Coronary artery (tissue), 2 donors: ENCODE data around the gene LBX2.
"Not testable (repeated sequence)": the region's sequence is repeated elsewhere in the genome, so short reads cannot be mapped to it uniquely, and the experiment has no call there.

Experiments
- DNase-seq: peaks from one replicate; pipeline ENCODE4 v3.0.0-alpha.2; 2017; ENCODE audit warnings: low spot score
- H3K27ac ChIP-seq, 2 donors: fragments of 200-600 bp; sonication (generic); one replicate each; pipeline ENCODE4 v1.5.1; 2016 to 2019
- H3K4me3 ChIP-seq: fragments of 200-600 bp; sonication (generic); 2 replicates; pipeline ENCODE4 v1.5.1; 2016; ENCODE audit warnings: mild to moderate bottlenecking, moderate library complexity
- TF ChIP-seq, protein P1 (sequence below): fragments of 200-600 bp; sonication (generic); IDR thresholded peaks from one replicate; pipeline ENCODE4 v1.5.1; 2019; ENCODE audit warnings: antibody characterized with exemption

LBX2 gene

DNA sequence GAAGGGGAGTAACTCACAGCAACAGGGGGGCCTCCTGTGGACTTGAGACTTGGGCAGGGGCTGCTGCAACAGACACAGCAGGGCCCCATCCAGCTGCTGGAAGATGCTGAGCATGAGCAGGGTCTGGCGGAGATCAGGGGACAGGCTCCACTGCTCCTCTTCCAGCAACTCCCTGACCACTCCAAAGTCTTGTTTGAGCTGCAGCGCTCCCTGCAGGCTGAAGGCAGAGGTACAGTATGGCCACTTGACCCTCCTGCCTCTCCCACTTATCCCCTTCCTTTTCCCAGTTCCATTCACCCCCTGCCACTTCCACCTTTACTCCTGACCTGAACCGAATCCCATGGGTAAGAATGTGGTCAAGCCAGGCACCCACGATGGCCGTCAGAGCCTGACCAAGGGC lies 24.5 kb downstream of the LBX2 start:
- no peak overlapping the region for H3K4me3 ChIP-seq
- no peak overlapping the region for H3K27ac ChIP-seq
- TF ChIP-seq, protein P1, sequence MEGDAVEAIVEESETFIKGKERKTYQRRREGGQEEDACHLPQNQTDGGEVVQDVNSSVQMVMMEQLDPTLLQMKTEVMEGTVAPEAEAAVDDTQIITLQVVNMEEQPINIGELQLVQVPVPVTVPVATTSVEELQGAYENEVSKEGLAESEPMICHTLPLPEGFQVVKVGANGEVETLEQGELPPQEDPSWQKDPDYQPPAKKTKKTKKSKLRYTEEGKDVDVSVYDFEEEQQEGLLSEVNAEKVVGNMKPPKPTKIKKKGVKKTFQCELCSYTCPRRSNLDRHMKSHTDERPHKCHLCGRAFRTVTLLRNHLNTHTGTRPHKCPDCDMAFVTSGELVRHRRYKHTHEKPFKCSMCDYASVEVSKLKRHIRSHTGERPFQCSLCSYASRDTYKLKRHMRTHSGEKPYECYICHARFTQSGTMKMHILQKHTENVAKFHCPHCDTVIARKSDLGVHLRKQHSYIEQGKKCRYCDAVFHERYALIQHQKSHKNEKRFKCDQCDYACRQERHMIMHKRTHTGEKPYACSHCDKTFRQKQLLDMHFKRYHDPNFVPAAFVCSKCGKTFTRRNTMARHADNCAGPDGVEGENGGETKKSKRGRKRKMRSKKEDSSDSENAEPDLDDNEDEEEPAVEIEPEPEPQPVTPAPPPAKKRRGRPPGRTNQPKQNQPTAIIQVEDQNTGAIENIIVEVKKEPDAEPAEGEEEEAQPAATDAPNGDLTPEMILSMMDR, result no peak
- DNase-seq, result no peak

GRCh38 chr2:74474481-74474880 lies 24.9 kb downstream of the LBX2 start:
- DNase-seq, result no peak
- TF ChIP-seq, protein P1, result no peak
- Histone ChIP-seq H3K4me3 (no peak overlapping the region), H3K27ac (no peak overlapping the region)

GRCh38 chr2:74472945-74473258 lies 26.5 kb downstream of the LBX2 start:
- TF ChIP-seq, protein P1, result no peak
- no peak for DNase-seq

DNA sequence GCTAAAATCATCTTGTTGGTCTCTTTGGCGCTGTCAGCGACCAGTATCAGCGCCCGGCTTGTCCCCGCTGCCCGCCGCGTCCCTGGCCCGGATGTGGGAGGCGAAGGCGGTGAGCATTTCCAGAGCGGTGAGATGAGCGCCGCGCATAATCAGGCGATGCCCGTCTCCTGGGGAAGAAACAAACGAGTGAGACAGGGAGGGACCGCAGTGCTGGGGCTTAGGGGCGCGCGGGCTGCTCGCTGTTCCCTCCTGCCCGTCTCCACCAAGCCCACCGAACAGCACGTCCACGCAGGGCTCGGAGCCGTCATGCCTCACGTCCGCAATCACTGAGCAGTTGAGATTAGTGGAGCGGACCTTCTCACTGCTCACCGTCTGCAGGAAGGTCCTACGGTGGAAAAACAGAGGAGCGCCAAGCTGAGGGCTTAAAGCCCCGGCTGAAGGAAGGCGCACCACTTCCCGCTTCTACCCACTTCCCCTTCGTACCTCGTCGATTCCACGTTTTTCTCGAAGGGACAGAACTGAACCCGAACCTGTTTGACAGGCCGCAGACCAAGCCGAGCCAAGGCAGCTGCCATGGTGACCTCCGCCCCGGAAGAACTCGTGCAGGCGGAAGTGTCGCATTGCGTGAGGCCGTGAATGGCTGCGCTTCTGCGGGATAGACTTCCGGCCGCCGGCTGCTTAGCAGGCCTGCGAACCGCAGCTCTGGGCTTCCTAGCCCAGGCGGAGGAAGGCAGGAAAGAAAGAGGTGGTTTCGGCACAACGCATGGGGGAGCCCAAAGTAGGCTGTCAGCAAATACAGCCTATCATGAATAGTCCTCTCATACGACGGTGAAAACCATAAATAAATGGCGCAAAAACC lies 27.1 kb downstream of the LBX2 start, which contains the start of gene MRPL53:
Gene MRPL53, minus strand, starts transcription at position 595 of the 859 bp plus-strand sequence. Its CDS starts 20 bp downstream, at position 575.
- H3K4me3 ChIP-seq, result peak within 1 kb of the TSS; percentile 81
- peak; percentile 95 for DNase-seq
- TF ChIP-seq, protein P1, result no peak
- H3K27ac ChIP-seq, result peak within 1 kb of the TSS; percentile 78 to 92

More at GRCh38 chr2:74472945-74473258, 26.5 kb downstream of the LBX2 start:
- Histone ChIP-seq H3K27ac (peak overlapping the region; percentile 78 to 92), H3K4me3 (peak overlapping the region; percentile 81)

DNA sequence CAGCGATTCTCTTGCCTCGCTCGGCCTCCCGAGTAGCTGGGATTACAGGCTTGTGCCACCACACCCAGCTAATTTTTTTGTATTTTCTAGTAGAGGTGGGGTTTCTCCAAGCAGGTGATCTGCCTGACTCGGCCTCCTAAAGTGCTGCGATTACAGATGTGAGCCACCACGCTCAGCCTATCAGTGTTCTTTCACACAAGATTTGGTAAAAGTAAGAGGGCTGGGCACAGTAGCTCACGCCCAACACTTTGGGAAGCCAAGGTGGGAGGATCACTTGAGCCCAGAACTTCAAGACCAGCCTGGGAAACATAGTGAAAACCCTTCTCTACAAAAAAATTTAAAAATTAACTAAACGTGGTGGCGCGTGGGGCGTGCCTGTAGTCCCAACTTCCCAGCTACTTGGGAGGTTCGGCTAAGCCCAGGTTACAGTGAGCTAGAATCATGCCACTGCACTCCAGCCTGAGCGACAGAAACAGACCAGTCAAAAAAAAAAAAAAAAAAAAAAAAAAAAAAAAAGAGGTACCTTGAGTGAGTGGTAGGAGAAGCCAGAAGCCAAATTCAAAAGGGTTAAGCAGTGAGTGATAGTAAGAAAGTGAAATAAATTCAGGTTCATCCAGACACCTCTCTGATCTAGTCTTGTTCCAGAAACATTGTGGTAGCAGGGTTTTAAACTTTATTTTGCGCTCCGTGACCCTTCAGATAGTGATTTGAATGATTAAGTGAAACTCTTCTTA lies 27.9 kb downstream of the LBX2 start:
- H3K4me3 ChIP-seq, result peak overlapping the region; percentile 81
- peak overlapping the region; percentile 78 to 92 for H3K27ac ChIP-seq
- TF ChIP-seq, protein P1, result no peak
- DNase-seq, result no peak

GRCh38 chr2:74470742-74471141 lies 28.7 kb downstream of the LBX2 start:
- H3K4me3 ChIP-seq, result not testable (repeated sequence)

DNA sequence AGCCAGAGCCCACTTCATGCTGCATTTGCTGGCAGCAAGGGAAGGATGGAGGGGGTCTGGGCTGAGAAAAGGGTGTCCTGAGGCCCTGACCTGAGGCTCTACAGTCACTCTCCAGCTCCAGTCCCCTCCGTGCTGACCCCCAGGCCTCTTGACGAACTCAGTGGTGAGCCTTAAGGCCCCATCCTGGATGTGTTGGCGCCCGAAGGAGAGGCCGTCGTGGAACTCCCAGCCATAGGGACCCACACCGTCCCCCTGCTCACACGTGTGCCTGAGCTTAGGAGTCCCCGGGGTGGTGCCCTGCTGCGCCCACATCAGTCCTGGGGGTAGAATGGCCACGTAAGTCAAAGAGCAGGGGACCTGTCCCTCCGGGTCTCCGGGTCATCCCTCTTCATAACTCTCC lies 35.0 kb downstream of the LBX2 start:
- TF ChIP-seq, protein P1, result no peak
- DNase-seq, result no peak
- Histone ChIP-seq H3K4me3 (peak overlapping the region; percentile 92), H3K27ac (peak overlapping the region; percentile 78 to 88)

More at GRCh38 chr2:74470742-74471141, 28.7 kb downstream of the LBX2 start:
- DNase-seq, H3K27ac ChIP-seq: not testable (repeated sequence)
